Breast epithelium (tissue), 3 donors: ENCODE measurements around the gene CTNNA3.

ENCODE experiments used
- CTCF ChIP-seq, 3 donors: fragments of 450-650 bp; IDR thresholded peaks; one replicate each; pipeline ENCODE4 v1.5.1; 2016 to 2017; ENCODE audit warnings: antibody characterized with exemption in 3 of 3, mild to moderate bottlenecking in 3 of 3, moderate library complexity in 3 of 3
- POLR2A ChIP-seq: fragments of 450-650 bp; IDR thresholded peaks from one replicate; pipeline ENCODE4 v1.6.1; 2016; ENCODE audit warnings: antibody characterized with exemption, mild to moderate bottlenecking, moderate library complexity

- TF ChIP-seq CTCF (IDR thresholded peaks at IDR 0.05) (no peak), POLR2A (no peak)
Observed at GRCh38 chr10:66183028-66183427, 1513.0 kb downstream of the CTNNA3 start.
